Gastroesophageal sphincter (tissue), 4 donors: ENCODE results near the gene RFPL4A. TPM values are rescaled to one million over a fixed set of nuclear protein-coding genes. Genes with fewer than 3 reads are reported as not detected.

Source experiments
- ATAC-seq: fragments of 150-250 bp; one replicate; pipeline ENCODE4 v1.9.1; 2016; ENCODE audit warnings: mild to moderate bottlenecking, moderate library complexity
- H3K27ac ChIP-seq, 4 donors: fragments of 200-600 bp; sonication (generic) in 3 of 4; 1 replicate in 3 of 4; 2 replicates in 1 of 4; pipeline ENCODE4 v1.5.1; 2016 to 2019
- H3K27me3 ChIP-seq: fragments of 200-600 bp; sonication (generic); one replicate; pipeline ENCODE4 v1.5.1; 2019
- H3K36me3 ChIP-seq, 2 donors: fragments of 200-600 bp; sonication (generic); one replicate each; pipeline ENCODE4 v1.5.1; 2019; ENCODE audit warnings: control low read depth in 1 of 2
- H3K4me1 ChIP-seq, 3 donors: fragments of 200-600 bp; sonication (generic); 1 replicate in 2 of 3; 2 replicates in 1 of 3; pipeline ENCODE4 v1.5.1; 2016 to 2019; ENCODE audit warnings: control low read depth in 2 of 3
- H3K4me3 ChIP-seq, 2 donors: fragments of 200-600 bp; sonication (generic); one replicate each; pipeline ENCODE4 v1.5.1; 2019; ENCODE audit warnings: mild to moderate bottlenecking in 1 of 2, moderate library complexity in 1 of 2
- H3K9me3 ChIP-seq, 3 donors: fragments of 200-600 bp; sonication (generic); one replicate each; pipeline ENCODE4 v1.5.1; 2017 to 2019; ENCODE audit warnings: control low read depth in 2 of 3
- CTCF ChIP-seq, 4 experiments: fragments of 200-600 bp in 2 of 4; fragments of 450-650 bp in 2 of 4; sonication (generic) in 1 of 4; IDR thresholded peaks; one replicate each; pipeline ENCODE4 v1.5.1; 2017 to 2019; ENCODE audit warnings: antibody characterized with exemption in 4 of 4, mild to moderate bottlenecking in 2 of 4, moderate library complexity in 2 of 4
- EP300 ChIP-seq: sonication (generic); formaldehyde crosslinking; IDR thresholded peaks from one replicate; pipeline ENCODE4 v1.6.1; 2017; ENCODE audit warnings: antibody characterized with exemption, mild to moderate bottlenecking
- POLR2A ChIP-seq, 2 donors: fragments of 450-650 bp; IDR thresholded peaks; one replicate each; pipeline ENCODE4 v1.6.1; 2017; ENCODE audit warnings: antibody characterized with exemption in 2 of 2, mild to moderate bottlenecking in 2 of 2, moderate library complexity in 1 of 2
- POLR2AphosphoS5 ChIP-seq: sonication (generic); formaldehyde crosslinking; IDR thresholded peaks from one replicate; pipeline ENCODE4 v1.6.1; 2017; ENCODE audit warnings: antibody characterized with exemption
- WGBS, 2 donors: methylation state at CpG; one replicate each; pipeline ENCODE4 v1.1.5; 2018; ENCODE audit warnings: low coverage in 1 of 2; 5-methylcytosine and 5-hydroxymethylcytosine counted together
- total RNA-seq, 4 donors: library from RNA; depleted of rRNA; stranded (reverse); fragments of >200 nt; gene quantifications; one replicate each; pipeline ENCODE4 v1.1.0, GENCODE V29; 2016

RFPL4A gene
- total RNA-seq, 4 donors from 2014 or later = not detected

DNA sequence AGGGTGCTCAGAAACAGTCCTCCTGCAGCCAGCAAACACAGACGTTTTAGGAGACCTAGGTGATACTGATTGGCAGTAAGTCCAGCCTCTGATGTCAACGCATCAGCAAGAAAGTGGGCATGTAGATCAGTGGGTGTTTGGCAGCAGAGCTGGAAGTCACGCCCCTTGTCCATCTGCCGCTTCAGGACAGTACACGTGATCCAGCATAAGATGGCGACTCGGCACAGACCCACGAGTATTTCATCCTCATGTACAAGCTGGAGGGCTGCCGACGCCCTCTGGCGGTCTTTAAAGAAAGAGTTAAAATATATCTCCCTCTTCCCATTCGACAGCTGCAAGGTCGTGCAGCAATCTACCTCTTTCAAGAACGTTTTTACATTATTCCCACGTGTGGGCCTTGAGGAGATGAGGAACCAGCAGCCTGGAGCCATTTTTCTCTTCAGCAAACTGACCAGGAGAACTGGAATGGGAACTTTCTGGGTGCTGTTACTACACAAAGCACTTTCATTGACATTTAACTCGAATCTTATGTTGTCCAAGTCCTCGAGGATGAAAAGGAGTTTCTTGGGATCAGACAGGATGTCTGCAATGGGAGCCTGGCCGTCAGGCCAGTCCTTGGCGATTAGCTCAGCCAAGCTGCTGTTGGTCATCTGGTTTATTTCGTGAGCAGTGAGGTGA, 50.6 kb downstream of the RFPL4A start:
- Histone ChIP-seq H3K4me1 (no peaks in the 10 kb centered on the region), H3K27ac (no peak overlapping the region), H3K36me3 (no peaks in the 10 kb centered on the region), H3K27me3 (peaks cover 20% of the 10 kb centered on the region), H3K9me3 (peaks cover 0 to 13% (median 0%) of the 10 kb centered on the region in 3 donors), H3K4me3 (no peak overlapping the region)
- no peak for ATAC-seq
- 23 to 35% methylated on average over 7 to 18 of the region's 20 CpGs for WGBS, 2 donors
- TF ChIP-seq CTCF (IDR thresholded peaks at IDR 0.05) (peak in 2 of 4 experiments; percentile 9), POLR2A (IDR thresholded peaks at IDR 0.05) (no peak), EP300 (no peak)

DNA sequence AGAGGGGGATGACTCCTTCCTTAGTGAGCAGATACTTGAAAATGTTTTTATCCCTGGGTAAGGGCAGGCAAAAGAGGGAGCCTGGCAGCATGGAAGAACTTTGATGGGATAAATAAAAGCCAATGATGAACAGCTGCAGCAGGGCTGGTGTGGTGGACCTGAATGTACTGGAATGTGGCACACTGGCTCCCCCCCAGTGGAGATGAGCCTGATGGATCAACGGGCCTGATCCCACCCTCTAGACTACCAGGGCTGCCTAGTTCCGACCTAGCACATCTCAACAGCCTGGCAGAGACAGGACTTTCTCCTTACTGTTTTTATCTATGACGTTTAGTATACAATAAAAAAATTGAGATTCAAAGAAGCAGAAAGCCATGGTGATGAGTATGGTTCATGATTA, 52.4 kb downstream of the RFPL4A start:
- H3K4me3 ChIP-seq = no peak overlapping the region
- peaks cover 20% of the 10 kb centered on the region for H3K27me3 ChIP-seq
- H3K27ac ChIP-seq = no peak overlapping the region
- WGBS, 2 donors = 62% methylated on average over 3 of the region's 3 CpGs; no CpG with 5 or more reads in 1 of the 2 donors
- no peak for ATAC-seq
- H3K36me3 ChIP-seq = no peaks in the 10 kb centered on the region
- H3K4me1 ChIP-seq = no peaks in the 10 kb centered on the region
- no peak for TF ChIP-seq CTCF (IDR thresholded peaks at IDR 0.05)
- no peak for TF ChIP-seq EP300
- no peak for TF ChIP-seq POLR2A (IDR thresholded peaks at IDR 0.05)
- no peak for TF ChIP-seq POLR2AphosphoS5
- H3K9me3 ChIP-seq = peaks cover 0 to 6% (median 0%) of the 10 kb centered on the region in 3 donors

- no peak for TF ChIP-seq POLR2A (IDR thresholded peaks at IDR 0.05)
- no peak for TF ChIP-seq CTCF (IDR thresholded peaks at IDR 0.05)
- no peak for TF ChIP-seq EP300
- no peak for TF ChIP-seq POLR2AphosphoS5
Observed at GRCh38 chr19:55812449-55812848, 53.6 kb downstream of the RFPL4A start.

More at GRCh38 chr19:55812449-55812848, 53.6 kb downstream of the RFPL4A start:
- Histone ChIP-seq H3K27me3 (peaks cover 20% of the 10 kb centered on the region), H3K4me1 (no peaks in the 10 kb centered on the region), H3K36me3 (no peaks in the 10 kb centered on the region), H3K4me3 (no peak overlapping the region), H3K27ac (no peak overlapping the region), H3K9me3 (peaks cover 0 to 1% (median 0%) of the 10 kb centered on the region in 3 donors)
- 53 to 56% methylated on average over 6 to 7 of the region's 7 CpGs for WGBS, 2 donors
- no peak for ATAC-seq

Other genes with a start within 250 kb of the RFPL4A start
- gene SBK2, start 222.0 kb upstream of the RFPL4A start, total RNA-seq = not detected
- gene SBK3, start 213.6 kb upstream of the RFPL4A start, total RNA-seq = under 1 TPM in 2 of 4 donors, not detected in 2; 0.40 TPM
- 1 to 10 TPM; 2.8 to 6.9 (median 3.9) TPM for gene ZNF579, start 178.2 kb upstream of the RFPL4A start, total RNA-seq
- 10 to 100 TPM in 2 of 4 donors, 1 to 10 TPM in 2; 4.7 to 11.2 (median 9.9) TPM for gene FIZ1, start 159.6 kb upstream of the RFPL4A start, total RNA-seq
- gene ZNF524, start 158.8 kb upstream of the RFPL4A start, total RNA-seq = 10 to 100 TPM; 20.3 to 33.5 (median 26.4) TPM
- 10 to 100 TPM in 1 of 4 donors, 1 to 10 TPM in 3; 4.6 to 12.0 (median 6.4) TPM for gene ZNF865, start 153.4 kb upstream of the RFPL4A start, total RNA-seq
- gene ZNF784, start 134.5 kb upstream of the RFPL4A start, total RNA-seq = 1 to 10 TPM in 3 of 4 donors, under 1 TPM in 1; 0.54 to 8.1 (median 4.8) TPM
- 10 to 100 TPM; 28.9 to 44.1 (median 35.2) TPM for gene ZNF580, start 118.1 kb upstream of the RFPL4A start, total RNA-seq
- 10 to 100 TPM in 3 of 4 donors, 1 to 10 TPM in 1; 8.4 to 17.5 (median 11.4) TPM for gene ZNF581, start 115.4 kb upstream of the RFPL4A start, total RNA-seq
- 10 to 100 TPM; 11.4 to 28.5 (median 15.5) TPM for gene CCDC106, start 110.9 kb upstream of the RFPL4A start, total RNA-seq
- 10 to 100 TPM; 68.9 to 97.9 (median 91.4) TPM for gene U2AF2, start 104.1 kb upstream of the RFPL4A start, total RNA-seq
- 100 to 1,000 TPM in 1 of 4 donors, 10 to 100 TPM in 3; 44.8 to 165 (median 70.2) TPM for gene EPN1, start 83.9 kb upstream of the RFPL4A start, total RNA-seq
- gene NLRP9, start 20.7 kb upstream of the RFPL4A start, total RNA-seq = not detected
- gene RFPL4AL1, start 10.0 kb downstream of the RFPL4A start, total RNA-seq = not detected
- gene NLRP11, start 72.9 kb downstream of the RFPL4A start, total RNA-seq = not detected
- not detected for gene NLRP4, start 77.4 kb downstream of the RFPL4A start, total RNA-seq
- not detected for gene NLRP13, start 173.2 kb downstream of the RFPL4A start, total RNA-seq
- gene NLRP8, start 188.7 kb downstream of the RFPL4A start, total RNA-seq = not detected
- gene NLRP5, start 227.7 kb downstream of the RFPL4A start, total RNA-seq = not detected